Measurements from ENCODE around the gene LRP6. TPM values are rescaled to one million over a fixed set of nuclear protein-coding genes. Genes with fewer than 3 reads are reported as not detected.
A peak's percentile ranks its signal among the peaks of the same experiment; 100 is the strongest.

The LRP6 gene
- total RNA-seq, 1 donor from 2014 or later = 40.9 TPM

DNA sequence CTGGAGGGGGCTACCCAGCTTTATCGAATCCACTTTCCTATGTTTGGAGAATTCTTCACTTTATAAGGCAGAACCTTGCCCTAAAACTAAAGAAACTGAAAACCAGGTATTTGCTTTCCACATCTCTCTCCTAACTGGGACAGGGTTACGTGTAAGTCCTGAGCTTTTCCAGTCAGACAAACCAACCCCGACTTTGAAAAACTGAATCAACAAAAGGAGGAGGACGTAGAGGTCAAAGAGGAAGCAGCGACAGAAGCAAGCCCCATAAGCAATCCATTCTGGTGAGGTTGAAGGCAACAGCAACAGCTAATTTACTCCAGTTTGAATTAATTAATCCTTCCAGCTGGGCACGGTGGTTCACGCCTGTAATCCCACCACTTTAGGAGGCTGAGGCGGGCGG lies 47.2 kb downstream of the LRP6 start:
- no peaks in the 10 kb centered on the region for H3K9me3 ChIP-seq (ENCODE audit: insufficient read depth, low read depth, low read length)
- TF ChIP-seq CTCF (IDR thresholded peaks at IDR 0.05; ENCODE audit: insufficient read depth, low read depth, low read length) (no peak), EZH2 (IDR thresholded peaks at IDR 0.05; ENCODE audit: insufficient read depth, low read length) (no peak)
- H3K27me3 ChIP-seq (ENCODE audit: insufficient read depth, low read length) = no peaks in the 10 kb centered on the region
- no peak overlapping the region for H3K27ac Mint-ChIP-seq (ENCODE audit: unreplicated experiment)
- no peak overlapping the region for H3K9ac ChIP-seq (ENCODE audit: low read length)
- H3K36me3 ChIP-seq (ENCODE audit: insufficient read depth, low read length) = no peaks in the 10 kb centered on the region
- no peaks in the 10 kb centered on the region for H3K9me3 Mint-ChIP-seq (ENCODE audit: unreplicated experiment)
- H3K4me2 ChIP-seq (ENCODE audit: low read length) = no peak overlapping the region
- peaks cover 61% of the 10 kb centered on the region for H4K20me1 ChIP-seq (ENCODE audit: insufficient read depth, low read length)
- H3K79me2 ChIP-seq (ENCODE audit: insufficient read depth, low read length) = peaks cover 87% of the 10 kb centered on the region
- peaks cover 2% of the 10 kb centered on the region for H3K36me3 Mint-ChIP-seq (ENCODE audit: low read depth, unreplicated experiment)
- H3K4me1 ChIP-seq (ENCODE audit: insufficient read depth, low read length) = peaks cover 12% of the 10 kb centered on the region
- FAIRE-seq (no peak), DNase-seq (ENCODE audit: low read depth) (no peak)
- no peak overlapping the region for H3K27ac ChIP-seq (ENCODE audit: low read depth, low read length)
- no peak overlapping the region for H2AFZ ChIP-seq (ENCODE audit: low read depth, low read length)
- no peaks in the 10 kb centered on the region for H3K27me3 Mint-ChIP-seq (ENCODE audit: low read depth, unreplicated experiment)
- H3K4me3 Mint-ChIP-seq (ENCODE audit: unreplicated experiment) = peak overlapping the region; percentile 50
- H3K4me1 Mint-ChIP-seq (ENCODE audit: low read depth, unreplicated experiment) = peaks cover 42% of the 10 kb centered on the region
- no peak overlapping the region for H3K4me3 ChIP-seq (ENCODE audit: insufficient read depth, low read depth, low read length)

DNA sequence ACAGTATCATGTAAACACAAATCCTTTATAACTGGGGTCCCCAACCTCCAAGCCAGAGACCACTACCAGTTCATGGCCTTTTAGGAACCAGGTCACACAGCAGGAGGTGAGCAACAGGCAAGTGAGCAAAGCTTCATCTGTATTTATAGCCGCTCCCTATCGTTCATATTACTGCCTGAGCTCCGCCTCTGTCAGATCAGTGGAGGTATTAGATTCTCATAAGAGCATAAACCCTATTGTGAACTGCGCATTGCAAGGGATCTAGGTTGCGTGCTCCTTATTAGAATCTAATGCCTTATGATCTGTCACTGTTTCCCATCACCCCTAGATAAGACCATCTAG lies 49.9 kb downstream of the LRP6 start:
- Histone ChIP-seq H3K9me3 (ENCODE audit: insufficient read depth, low read depth, low read length) (no peaks in the 10 kb centered on the region), H3K36me3 (ENCODE audit: insufficient read depth, low read length) (no peaks in the 10 kb centered on the region), H3K4me1 (ENCODE audit: insufficient read depth, low read length) (peaks cover 4% of the 10 kb centered on the region), H3K4me3 (ENCODE audit: insufficient read depth, low read depth, low read length) (no peak overlapping the region), H3K4me2 (ENCODE audit: low read length) (no peak overlapping the region), H2AFZ (ENCODE audit: low read depth, low read length) (no peak overlapping the region), H3K27me3 (ENCODE audit: insufficient read depth, low read length) (no peaks in the 10 kb centered on the region), H3K27ac (ENCODE audit: low read depth, low read length) (no peak overlapping the region), H3K9ac (ENCODE audit: low read length) (no peak overlapping the region), H4K20me1 (ENCODE audit: insufficient read depth, low read length) (peaks cover 53% of the 10 kb centered on the region), H3K79me2 (ENCODE audit: insufficient read depth, low read length) (peaks cover 77% of the 10 kb centered on the region)
- peaks cover 40% of the 10 kb centered on the region for H3K4me1 Mint-ChIP-seq (ENCODE audit: low read depth, unreplicated experiment)
- peaks cover 2% of the 10 kb centered on the region for H3K36me3 Mint-ChIP-seq (ENCODE audit: low read depth, unreplicated experiment)
- H3K27ac Mint-ChIP-seq (ENCODE audit: unreplicated experiment) = peak overlapping the region; percentile 71
- TF ChIP-seq EZH2 (IDR thresholded peaks at IDR 0.05; ENCODE audit: insufficient read depth, low read length) (no peak), CTCF (IDR thresholded peaks at IDR 0.05; ENCODE audit: insufficient read depth, low read depth, low read length) (no peak)
- FAIRE-seq (no peak), DNase-seq (ENCODE audit: low read depth) (no peak)
- H3K27me3 Mint-ChIP-seq (ENCODE audit: low read depth, unreplicated experiment) = no peaks in the 10 kb centered on the region
- no peaks in the 10 kb centered on the region for H3K9me3 Mint-ChIP-seq (ENCODE audit: unreplicated experiment)
- H3K4me3 Mint-ChIP-seq (ENCODE audit: unreplicated experiment) = no peak overlapping the region

DNA sequence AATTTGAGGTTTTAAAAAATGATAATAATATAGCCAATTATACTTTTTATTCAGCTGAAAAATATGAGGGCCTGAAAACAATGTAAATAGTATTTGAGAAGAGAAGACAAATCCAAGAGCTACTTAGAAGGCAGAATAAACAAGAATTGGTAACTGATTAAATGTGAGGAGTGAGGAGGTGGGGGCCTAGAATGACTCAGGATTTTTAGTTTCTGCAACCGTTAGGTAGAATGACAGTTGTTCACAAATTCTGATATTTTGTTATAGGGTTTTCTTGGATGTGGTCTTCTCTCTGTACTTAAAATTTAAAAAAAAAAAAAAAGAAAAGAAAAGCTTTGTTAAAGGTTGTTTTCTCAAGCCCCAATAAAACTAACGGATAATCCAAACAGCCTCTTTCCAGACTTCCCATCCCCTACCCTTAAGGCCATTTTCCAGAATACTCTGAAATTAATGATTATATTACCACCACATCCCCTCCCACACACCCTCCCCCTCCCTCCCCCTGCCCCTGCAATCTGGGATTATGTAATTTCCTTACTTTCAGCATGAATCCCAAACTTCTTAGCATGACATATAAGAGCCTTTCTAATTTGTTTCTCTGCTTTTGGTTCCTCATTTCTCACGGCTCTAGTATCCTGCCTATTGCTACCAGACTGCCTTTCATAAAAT lies 50.4 kb downstream of the LRP6 start:
- DNase-seq (ENCODE audit: low read depth) = no peak
- H3K9me3 Mint-ChIP-seq (ENCODE audit: unreplicated experiment) = no peaks in the 10 kb centered on the region
- Histone ChIP-seq H4K20me1 (ENCODE audit: insufficient read depth, low read length) (peaks cover 53% of the 10 kb centered on the region), H3K36me3 (ENCODE audit: insufficient read depth, low read length) (no peaks in the 10 kb centered on the region), H3K27me3 (ENCODE audit: insufficient read depth, low read length) (no peaks in the 10 kb centered on the region), H3K4me1 (ENCODE audit: insufficient read depth, low read length) (peaks cover 4% of the 10 kb centered on the region), H3K4me3 (ENCODE audit: insufficient read depth, low read depth, low read length) (no peak overlapping the region), H3K4me2 (ENCODE audit: low read length) (no peak overlapping the region), H3K9me3 (ENCODE audit: insufficient read depth, low read depth, low read length) (no peaks in the 10 kb centered on the region), H2AFZ (ENCODE audit: low read depth, low read length) (no peak overlapping the region), H3K9ac (ENCODE audit: low read length) (no peak overlapping the region), H3K27ac (ENCODE audit: low read depth, low read length) (no peak overlapping the region), H3K79me2 (ENCODE audit: insufficient read depth, low read length) (peaks cover 76% of the 10 kb centered on the region)
- H3K4me1 Mint-ChIP-seq (ENCODE audit: low read depth, unreplicated experiment) = peaks cover 38% of the 10 kb centered on the region
- no peak overlapping the region for H3K4me3 Mint-ChIP-seq (ENCODE audit: unreplicated experiment)
- H3K27ac Mint-ChIP-seq (ENCODE audit: unreplicated experiment) = peak overlapping the region; percentile 71
- TF ChIP-seq CTCF (IDR thresholded peaks at IDR 0.05; ENCODE audit: insufficient read depth, low read depth, low read length) = no peak
- TF ChIP-seq EZH2 (IDR thresholded peaks at IDR 0.05; ENCODE audit: insufficient read depth, low read length) = no peak
- H3K36me3 Mint-ChIP-seq (ENCODE audit: low read depth, unreplicated experiment) = peaks cover 2% of the 10 kb centered on the region
- no peak for FAIRE-seq
- H3K27me3 Mint-ChIP-seq (ENCODE audit: low read depth, unreplicated experiment) = no peaks in the 10 kb centered on the region

Data from astrocyte (in vitro differentiated cells and primary cell).